Chondrocyte (in vitro differentiated cells): ENCODE measurements around the gene P2RY2. TPM values are rescaled to one million over a fixed set of nuclear protein-coding genes. Genes with fewer than 3 reads are reported as not detected.
"Not testable (repeated sequence)": the region's sequence is repeated elsewhere in the genome, so short reads cannot be mapped to it uniquely, and the experiment has no call there.

Experiments used
- DNase-seq: peaks from one replicate; pipeline ENCODE4 v3.0.0; 2021; ENCODE audit warnings: mixed read lengths, low spot score
- H3K27ac Mint-ChIP-seq: one replicate; pipeline ENCODE4 v1.8.0; 2021; ENCODE audit warnings: mild to moderate bottlenecking, moderate library complexity, mixed read lengths; ENCODE audit not compliant: unreplicated experiment
- H3K27me3 Mint-ChIP-seq: 2 replicates; pipeline ENCODE4 v1.8.0; 2021; ENCODE audit warnings: low read depth, mixed read lengths
- H3K36me3 Mint-ChIP-seq: 2 replicates; pipeline ENCODE4 v1.8.0; 2021; ENCODE audit warnings: low read depth, mixed read lengths
- H3K4me1 Mint-ChIP-seq: 2 replicates; pipeline ENCODE4 v1.8.0; 2021; ENCODE audit warnings: low read depth, mild to moderate bottlenecking, mixed read lengths
- H3K4me3 Mint-ChIP-seq: one replicate; pipeline ENCODE4 v1.8.0; 2021; ENCODE audit warnings: mild to moderate bottlenecking, moderate library complexity, mixed read lengths; ENCODE audit not compliant: unreplicated experiment
- H3K9me3 Mint-ChIP-seq: 2 replicates; pipeline ENCODE4 v1.8.0; 2021; ENCODE audit warnings: low read depth, mixed read lengths
- total RNA-seq: library from RNA; stranded (reverse); gene quantifications from 3 replicates; pipeline ENCODE4 v1.2.1, GENCODE V29; 2021
- TF ChIP-seq, protein P1 (sequence below): fragments of 200-600 bp; sonication (generic); IDR thresholded peaks from 2 replicates; pipeline ENCODE4 v1.5.0; 2021; ENCODE audit warnings: antibody characterized with exemption, mild to moderate bottlenecking, moderate library complexity

P2RY2 gene
- total RNA-seq, 1 donor from 2014 or later = 0.32 TPM

- H3K27ac Mint-ChIP-seq = no peak within 1 kb of the TSS
- no peaks in the 10 kb centered on the region for H3K36me3 Mint-ChIP-seq
- peaks cover 8% of the 10 kb centered on the region for H3K4me1 Mint-ChIP-seq
- no peaks in the 10 kb centered on the region for H3K9me3 Mint-ChIP-seq
- no peak within 1 kb of the TSS for H3K4me3 Mint-ChIP-seq
- no peaks in the 10 kb centered on the region for H3K27me3 Mint-ChIP-seq
- no peak for DNase-seq
- TF ChIP-seq, protein P1, sequence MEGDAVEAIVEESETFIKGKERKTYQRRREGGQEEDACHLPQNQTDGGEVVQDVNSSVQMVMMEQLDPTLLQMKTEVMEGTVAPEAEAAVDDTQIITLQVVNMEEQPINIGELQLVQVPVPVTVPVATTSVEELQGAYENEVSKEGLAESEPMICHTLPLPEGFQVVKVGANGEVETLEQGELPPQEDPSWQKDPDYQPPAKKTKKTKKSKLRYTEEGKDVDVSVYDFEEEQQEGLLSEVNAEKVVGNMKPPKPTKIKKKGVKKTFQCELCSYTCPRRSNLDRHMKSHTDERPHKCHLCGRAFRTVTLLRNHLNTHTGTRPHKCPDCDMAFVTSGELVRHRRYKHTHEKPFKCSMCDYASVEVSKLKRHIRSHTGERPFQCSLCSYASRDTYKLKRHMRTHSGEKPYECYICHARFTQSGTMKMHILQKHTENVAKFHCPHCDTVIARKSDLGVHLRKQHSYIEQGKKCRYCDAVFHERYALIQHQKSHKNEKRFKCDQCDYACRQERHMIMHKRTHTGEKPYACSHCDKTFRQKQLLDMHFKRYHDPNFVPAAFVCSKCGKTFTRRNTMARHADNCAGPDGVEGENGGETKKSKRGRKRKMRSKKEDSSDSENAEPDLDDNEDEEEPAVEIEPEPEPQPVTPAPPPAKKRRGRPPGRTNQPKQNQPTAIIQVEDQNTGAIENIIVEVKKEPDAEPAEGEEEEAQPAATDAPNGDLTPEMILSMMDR = no peak
Observed at GRCh38 chr11:73271936-73272679, 54.0 kb downstream of the P2RY2 start, which contains the start of gene P2RY6. P2RY6 (plus strand) TSS chr11:73272338; CDS start chr11:73296519, 24,181 bp downstream.

GRCh38 chr11:73272680-73273038 is 54.6 kb downstream of the P2RY2 start:
- Mint-ChIP-seq H3K36me3 (no peaks in the 10 kb centered on the region), H3K27ac (no peak overlapping the region), H3K4me1 (peaks cover 8% of the 10 kb centered on the region), H3K27me3 (no peaks in the 10 kb centered on the region), H3K4me3 (no peak overlapping the region), H3K9me3 (no peaks in the 10 kb centered on the region)
- TF ChIP-seq, protein P1 = no peak
- DNase-seq = no peak

DNA sequence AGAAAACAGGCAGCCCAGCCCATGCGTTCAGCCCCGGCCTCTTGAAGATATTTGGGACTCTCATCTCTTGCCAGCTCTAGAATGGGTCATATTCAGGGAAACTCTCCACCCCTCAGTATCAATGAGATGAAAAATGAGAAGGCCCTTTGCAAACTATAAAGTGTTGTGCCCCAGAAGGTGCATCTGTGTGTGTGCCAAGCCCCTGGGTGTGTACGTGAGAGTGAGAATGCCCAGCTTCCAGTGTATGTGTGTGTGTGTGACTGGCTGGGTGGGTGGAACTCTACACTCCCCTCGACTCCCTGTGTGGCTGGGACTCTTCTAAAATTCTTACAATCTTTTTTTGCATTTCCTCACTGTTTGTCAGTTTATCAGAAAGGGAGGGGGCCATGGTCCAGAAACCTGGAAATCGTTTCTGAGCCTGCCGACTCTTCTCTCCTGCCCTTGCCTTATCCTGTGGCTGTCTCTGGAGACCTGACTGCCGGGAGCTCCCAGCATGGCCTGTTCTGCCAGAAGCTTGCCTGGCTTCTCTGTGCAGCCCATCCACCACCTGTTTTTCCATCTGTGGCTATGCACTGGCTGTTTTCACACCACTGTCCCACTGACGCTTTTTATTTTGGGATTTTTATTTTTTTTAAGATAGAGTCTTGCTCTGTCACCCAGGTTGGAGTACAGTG is 55.3 kb downstream of the P2RY2 start:
- Mint-ChIP-seq H3K27ac (no peak overlapping the region), H3K27me3 (no peaks in the 10 kb centered on the region), H3K4me3 (no peak overlapping the region), H3K4me1 (peaks cover 8% of the 10 kb centered on the region), H3K36me3 (no peaks in the 10 kb centered on the region), H3K9me3 (no peaks in the 10 kb centered on the region)
- no peak for DNase-seq
- TF ChIP-seq, protein P1 = no peak

- H3K27ac Mint-ChIP-seq, H3K27me3 Mint-ChIP-seq, H3K4me3 Mint-ChIP-seq, H3K9me3 Mint-ChIP-seq, DNase-seq, H3K36me3 Mint-ChIP-seq, H3K4me1 Mint-ChIP-seq: not testable (repeated sequence)
Observed at GRCh38 chr11:73274191-73274590, 56.1 kb downstream of the P2RY2 start.

DNA sequence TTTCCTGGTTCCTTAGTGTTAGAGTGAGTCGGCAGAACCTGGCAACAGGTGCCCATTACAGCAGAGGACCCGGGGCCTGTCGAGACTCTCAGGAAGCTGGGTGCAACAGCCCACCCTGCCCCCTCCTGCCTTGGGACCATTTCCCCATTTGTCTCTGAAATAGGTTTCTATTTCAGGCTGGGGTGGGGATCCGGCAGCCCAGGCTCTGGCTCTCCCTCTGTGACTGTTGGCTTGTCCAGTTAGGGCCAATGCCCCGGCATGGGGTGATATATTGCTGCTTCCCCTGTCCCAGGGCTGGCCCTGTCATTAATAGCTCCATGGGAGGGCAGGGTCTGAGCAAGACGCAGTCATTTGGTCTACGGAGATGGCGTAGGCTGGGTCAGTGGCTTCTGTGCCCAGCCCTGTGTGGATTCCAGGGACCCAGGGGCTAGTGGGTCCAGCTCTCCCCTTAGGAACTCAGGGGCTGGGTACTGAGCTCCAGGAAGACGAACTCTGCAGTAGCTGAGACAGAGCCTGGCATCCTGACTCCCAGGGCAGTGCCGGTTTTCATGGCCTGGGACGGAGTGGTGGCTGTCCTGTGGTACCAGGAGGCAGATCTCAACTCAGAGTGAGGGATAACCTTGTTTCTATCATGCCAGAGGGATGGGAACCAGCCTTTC is 56.8 kb downstream of the P2RY2 start:
- Mint-ChIP-seq H3K27ac (no peak overlapping the region), H3K36me3 (no peaks in the 10 kb centered on the region), H3K27me3 (no peaks in the 10 kb centered on the region), H3K4me3 (no peak overlapping the region), H3K9me3 (no peaks in the 10 kb centered on the region), H3K4me1 (peaks cover 8% of the 10 kb centered on the region)
- TF ChIP-seq, protein P1 = no peak
- no peak for DNase-seq
